ENCODE results near the gene EVA1C.

EVA1C gene

DNA sequence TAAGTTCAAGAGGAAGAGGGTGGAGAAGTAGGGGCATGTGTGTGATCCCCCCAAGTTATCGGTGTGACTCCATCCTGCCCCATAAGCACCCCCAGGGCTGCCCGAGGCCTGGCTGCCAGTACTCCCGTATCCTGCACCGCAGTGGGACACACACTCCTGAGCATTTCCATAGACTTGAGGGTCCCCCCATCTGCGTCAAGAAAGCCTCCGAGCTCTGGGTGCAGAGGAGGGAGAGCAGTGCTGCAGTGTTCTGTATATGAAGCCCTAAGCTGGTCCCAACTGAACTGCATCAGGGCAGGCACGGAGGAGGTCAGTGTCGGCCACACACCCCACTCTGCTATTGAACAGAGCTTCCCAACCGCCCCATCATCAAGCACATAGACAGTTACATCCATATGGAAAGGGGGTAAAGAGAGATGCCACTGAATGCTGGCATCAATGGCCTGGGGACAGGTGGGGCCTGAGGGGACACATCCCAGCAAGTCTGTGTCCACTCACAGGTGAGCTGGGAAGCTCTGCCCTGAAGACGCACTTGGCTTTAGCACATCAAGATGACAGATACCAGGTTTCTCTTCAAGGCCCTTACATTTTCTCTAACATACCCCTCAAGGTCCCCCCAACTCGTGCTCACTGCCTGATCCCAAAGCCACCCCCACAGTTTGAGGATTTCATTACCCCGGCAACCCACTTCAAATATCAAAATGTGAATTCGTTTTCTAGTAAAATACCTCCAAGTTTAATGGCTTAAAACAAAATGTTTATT lies 64.3 kb downstream of the EVA1C start:
- Histone ChIP-seq H3K14ac (ENCODE audit: low read length) (peak overlapping the region; percentile 2), H3K9ac (ENCODE audit: low read depth, low read length, poor library complexity) (no peak overlapping the region), H2AK5ac (ENCODE audit: low read depth, low read length) (no peak overlapping the region), H3K23ac (ENCODE audit: low read depth, low read length, poor library complexity) (no peak overlapping the region), H2BK5ac (ENCODE audit: low read length) (no peak overlapping the region), H2BK120ac (ENCODE audit: low read depth, low read length) (no peak overlapping the region), H3K4me3 (ENCODE audit: low read length in 2 of 2) (no peak overlapping the region), H2BK12ac (ENCODE audit: low read length) (no peak overlapping the region), H3K36me3 (replicated peaks in 1 of 2; ENCODE audit: control insufficient read depth in 2 of 2, insufficient read depth in 2 of 2, low read length in 2 of 2) (no peaks in the 10 kb centered on the region), H4K8ac (ENCODE audit: low read depth, low read length) (no peak overlapping the region), H3K4me1 (ENCODE audit: control insufficient read depth in 2 of 2, insufficient read depth in 1 of 2, low read depth in 1 of 2, low read length in 2 of 2) (peaks cover 2 to 8% of the 10 kb centered on the region in 2 donors), H3K4ac (ENCODE audit: low read length) (no peak overlapping the region), H3K27ac (replicated peaks; ENCODE audit: low read length) (no peak overlapping the region), H2BK15ac (ENCODE audit: low read length) (no peak overlapping the region), H4K91ac (ENCODE audit: low read depth, low read length, poor library complexity) (no peak overlapping the region), H3K9me3 (replicated peaks in 1 of 2; ENCODE audit: control insufficient read depth in 2 of 2, insufficient read depth in 1 of 2, low read depth in 1 of 2, low read length in 2 of 2) (no peaks in the 10 kb centered on the region), H3K27me3 (ENCODE audit: control insufficient read depth in 3 of 3, insufficient read depth in 3 of 3, low read depth in 1 of 3, low read length in 3 of 3) (no peaks in the 10 kb centered on the region), H3K18ac (ENCODE audit: low read length) (no peak overlapping the region), H3K4me2 (ENCODE audit: insufficient read depth, low read length, poor library complexity, severe bottlenecking) (no peak overlapping the region), H3K79me1 (ENCODE audit: low read depth, low read length) (no peaks in the 10 kb centered on the region), H2AFZ (ENCODE audit: low read length) (no peak overlapping the region)
- no peak for DNase-seq (ENCODE audit: low spot score)
- WGBS, 2 donors (ENCODE audit: extremely low coverage in 2 of 2, insufficient read length in 2 of 2, insufficient replicate concordance in 1 of 2): no CpG with 5 or more reads among the region's 13 CpGs

DNA sequence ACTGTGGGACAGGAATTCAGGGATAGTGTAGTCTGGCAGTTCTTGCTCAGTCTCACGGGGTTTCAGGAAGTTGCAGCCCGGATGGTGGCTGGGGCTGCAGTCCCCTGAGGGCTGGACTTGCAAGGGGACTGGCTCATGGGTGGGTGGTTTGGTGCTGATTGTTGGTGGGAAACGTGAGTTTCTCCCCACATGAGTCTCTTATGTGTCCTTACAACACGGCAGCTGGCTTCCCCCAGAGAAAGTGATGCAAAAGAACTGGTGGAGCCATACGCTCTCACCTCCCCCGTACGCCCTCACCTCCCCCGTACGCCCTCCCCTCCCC lies 64.9 kb downstream of the EVA1C start:
- Histone ChIP-seq H3K27ac (replicated peaks; ENCODE audit: low read length) (no peak overlapping the region), H3K36me3 (replicated peaks in 1 of 2; ENCODE audit: control insufficient read depth in 2 of 2, insufficient read depth in 2 of 2, low read length in 2 of 2) (no peaks in the 10 kb centered on the region), H3K27me3 (ENCODE audit: control insufficient read depth in 3 of 3, insufficient read depth in 3 of 3, low read depth in 1 of 3, low read length in 3 of 3) (no peaks in the 10 kb centered on the region), H2AK5ac (ENCODE audit: low read depth, low read length) (no peak overlapping the region), H3K4me3 (ENCODE audit: low read length in 2 of 2) (no peak overlapping the region), H3K4me1 (ENCODE audit: control insufficient read depth in 2 of 2, insufficient read depth in 1 of 2, low read depth in 1 of 2, low read length in 2 of 2) (peaks cover 2 to 8% of the 10 kb centered on the region in 2 donors), H4K91ac (ENCODE audit: low read depth, low read length, poor library complexity) (no peak overlapping the region), H2BK15ac (ENCODE audit: low read length) (no peak overlapping the region), H3K4ac (ENCODE audit: low read length) (no peak overlapping the region), H3K9me3 (replicated peaks in 1 of 2; ENCODE audit: control insufficient read depth in 2 of 2, insufficient read depth in 1 of 2, low read depth in 1 of 2, low read length in 2 of 2) (no peaks in the 10 kb centered on the region), H2BK5ac (ENCODE audit: low read length) (no peak overlapping the region), H2BK12ac (ENCODE audit: low read length) (no peak overlapping the region), H2BK120ac (ENCODE audit: low read depth, low read length) (no peak overlapping the region), H3K14ac (ENCODE audit: low read length) (no peak overlapping the region), H3K9ac (ENCODE audit: low read depth, low read length, poor library complexity) (no peak overlapping the region), H3K79me1 (ENCODE audit: low read depth, low read length) (no peaks in the 10 kb centered on the region), H2AFZ (ENCODE audit: low read length) (no peak overlapping the region), H3K23ac (ENCODE audit: low read depth, low read length, poor library complexity) (no peak overlapping the region), H3K4me2 (ENCODE audit: insufficient read depth, low read length, poor library complexity, severe bottlenecking) (no peak overlapping the region), H4K8ac (ENCODE audit: low read depth, low read length) (no peak overlapping the region), H3K18ac (ENCODE audit: low read length) (peak overlapping the region; percentile 44)
- no CpG with 5 or more reads among the region's 9 CpGs for WGBS, 2 donors (ENCODE audit: extremely low coverage in 2 of 2, insufficient read length in 2 of 2, insufficient replicate concordance in 1 of 2)
- DNase-seq (ENCODE audit: low spot score): no peak

DNA sequence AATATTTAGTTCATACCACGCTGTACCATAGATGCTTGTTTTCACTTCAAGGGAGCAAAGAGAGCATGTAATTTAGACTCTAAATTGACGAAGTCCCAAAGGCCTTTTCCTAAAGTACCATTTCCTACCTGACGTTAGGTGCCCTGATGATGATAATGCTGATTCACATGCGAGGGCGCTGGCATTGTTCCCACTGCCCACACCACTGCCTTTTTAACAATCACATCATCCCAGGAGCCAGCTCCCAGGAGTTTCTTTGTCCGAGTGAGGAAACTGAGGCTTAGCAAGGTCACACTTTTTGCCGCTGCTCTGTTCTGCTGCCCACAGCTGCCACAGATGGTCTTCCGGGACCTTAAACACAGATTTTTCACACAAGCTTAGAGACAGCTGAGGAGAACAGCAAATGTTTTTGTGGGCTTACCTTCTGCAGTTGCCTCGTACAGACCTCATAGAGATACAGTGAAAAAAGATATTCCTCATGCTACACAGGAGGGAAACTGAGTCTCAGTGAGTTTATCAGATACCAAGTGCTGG lies 69.4 kb downstream of the EVA1C start:
- WGBS, 2 donors (ENCODE audit: extremely low coverage in 2 of 2, insufficient read length in 2 of 2, insufficient replicate concordance in 1 of 2): no CpG with 5 or more reads among the region's 9 CpGs

DNA sequence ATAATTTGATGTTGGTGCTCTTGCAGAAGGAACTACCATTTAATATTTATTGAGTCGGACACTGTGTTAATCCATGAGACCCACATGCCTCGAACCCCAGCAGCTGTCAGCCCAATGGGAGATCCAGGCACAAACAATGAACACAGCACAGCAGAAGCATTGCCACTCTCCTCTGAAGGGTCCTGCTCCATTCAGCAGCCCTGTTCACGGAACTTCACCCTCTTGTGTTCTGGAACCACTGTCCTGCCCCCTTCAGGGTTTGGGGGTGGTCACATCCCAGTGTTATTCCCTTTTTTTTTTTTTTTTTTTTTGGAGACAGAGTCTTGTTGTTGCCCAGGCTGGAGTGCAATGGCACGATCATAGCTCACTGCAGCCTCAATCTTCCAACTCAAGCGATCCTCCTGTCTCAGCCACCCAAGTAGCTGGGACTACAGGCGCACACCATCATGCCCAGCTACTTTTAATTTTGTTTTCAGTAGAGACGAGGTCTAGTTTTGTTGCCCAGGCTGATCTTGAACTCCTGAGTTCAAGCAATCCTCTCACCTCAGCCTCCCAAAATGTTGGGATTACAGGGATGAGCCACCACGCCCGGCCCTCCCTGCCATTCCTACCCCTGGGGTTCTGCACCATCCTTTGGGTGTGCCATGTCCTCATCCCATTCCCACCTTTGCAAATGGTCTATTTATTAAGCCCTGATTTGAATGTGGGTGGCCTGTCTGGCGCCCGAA lies 70.2 kb downstream of the EVA1C start:
- Histone ChIP-seq H3K27me3 (ENCODE audit: control insufficient read depth in 3 of 3, insufficient read depth in 3 of 3, low read depth in 1 of 3, low read length in 3 of 3) (peaks cover 0 to 3% (median 0%) of the 10 kb centered on the region in 3 experiments), H3K79me1 (ENCODE audit: low read depth, low read length) (no peaks in the 10 kb centered on the region), H3K4ac (ENCODE audit: low read length) (no peak overlapping the region), H2BK120ac (ENCODE audit: low read depth, low read length) (no peak overlapping the region), H3K4me3 (ENCODE audit: low read length in 2 of 2) (no peak overlapping the region), H2BK15ac (ENCODE audit: low read length) (no peak overlapping the region), H4K91ac (ENCODE audit: low read depth, low read length, poor library complexity) (no peak overlapping the region), H2AK5ac (ENCODE audit: low read depth, low read length) (no peak overlapping the region), H3K4me1 (ENCODE audit: control insufficient read depth in 2 of 2, insufficient read depth in 1 of 2, low read depth in 1 of 2, low read length in 2 of 2) (no peaks in the 10 kb centered on the region), H3K23ac (ENCODE audit: low read depth, low read length, poor library complexity) (no peak overlapping the region), H2BK5ac (ENCODE audit: low read length) (no peak overlapping the region), H3K36me3 (replicated peaks in 1 of 2; ENCODE audit: control insufficient read depth in 2 of 2, insufficient read depth in 2 of 2, low read length in 2 of 2) (no peaks in the 10 kb centered on the region), H3K14ac (ENCODE audit: low read length) (no peak overlapping the region), H2AFZ (ENCODE audit: low read length) (no peak overlapping the region), H3K27ac (replicated peaks; ENCODE audit: low read length) (no peak overlapping the region), H3K9me3 (replicated peaks in 1 of 2; ENCODE audit: control insufficient read depth in 2 of 2, insufficient read depth in 1 of 2, low read depth in 1 of 2, low read length in 2 of 2) (no peaks in the 10 kb centered on the region), H4K8ac (ENCODE audit: low read depth, low read length) (no peak overlapping the region), H3K9ac (ENCODE audit: low read depth, low read length, poor library complexity) (no peak overlapping the region), H3K18ac (ENCODE audit: low read length) (no peak overlapping the region), H2BK12ac (ENCODE audit: low read length) (no peak overlapping the region), H3K4me2 (ENCODE audit: insufficient read depth, low read length, poor library complexity, severe bottlenecking) (no peak overlapping the region)
- no CpG with 5 or more reads among the region's 11 CpGs for WGBS, 2 donors (ENCODE audit: extremely low coverage in 2 of 2, insufficient read length in 2 of 2, insufficient replicate concordance in 1 of 2)
- DNase-seq (ENCODE audit: low spot score): no peak

More for the DNA sequence above, 69.4 kb downstream of the EVA1C start:
- no peak overlapping the region for H2BK15ac ChIP-seq (ENCODE audit: low read length)
- H3K36me3 ChIP-seq (replicated peaks in 1 of 2; ENCODE audit: control insufficient read depth in 2 of 2, insufficient read depth in 2 of 2, low read length in 2 of 2): no peaks in the 10 kb centered on the region
- no peak overlapping the region for H2BK120ac ChIP-seq (ENCODE audit: low read depth, low read length)
- H3K79me1 ChIP-seq (ENCODE audit: low read depth, low read length): no peaks in the 10 kb centered on the region
- no peaks in the 10 kb centered on the region for H3K9me3 ChIP-seq (replicated peaks in 1 of 2; ENCODE audit: control insufficient read depth in 2 of 2, insufficient read depth in 1 of 2, low read depth in 1 of 2, low read length in 2 of 2)
- H3K4me2 ChIP-seq (ENCODE audit: insufficient read depth, low read length, poor library complexity, severe bottlenecking): no peak overlapping the region
- H2AFZ ChIP-seq (ENCODE audit: low read length): no peak overlapping the region
- no peak overlapping the region for H3K4me3 ChIP-seq (ENCODE audit: low read length in 2 of 2)
- H2BK5ac ChIP-seq (ENCODE audit: low read length): no peak overlapping the region
- H3K4ac ChIP-seq (ENCODE audit: low read length): no peak overlapping the region
- no peak overlapping the region for H2BK12ac ChIP-seq (ENCODE audit: low read length)
- no peaks in the 10 kb centered on the region for H3K4me1 ChIP-seq (ENCODE audit: control insufficient read depth in 2 of 2, insufficient read depth in 1 of 2, low read depth in 1 of 2, low read length in 2 of 2)
- no peak for DNase-seq (ENCODE audit: low spot score)
- no peak overlapping the region for H3K9ac ChIP-seq (ENCODE audit: low read depth, low read length, poor library complexity)
- H3K27me3 ChIP-seq (ENCODE audit: control insufficient read depth in 3 of 3, insufficient read depth in 3 of 3, low read depth in 1 of 3, low read length in 3 of 3): peaks cover 0 to 3% (median 0%) of the 10 kb centered on the region in 3 experiments
- no peak overlapping the region for H3K14ac ChIP-seq (ENCODE audit: low read length)
- H3K23ac ChIP-seq (ENCODE audit: low read depth, low read length, poor library complexity): no peak overlapping the region
- H3K18ac ChIP-seq (ENCODE audit: low read length): no peak overlapping the region
- no peak overlapping the region for H3K27ac ChIP-seq (replicated peaks; ENCODE audit: low read length)
- H4K8ac ChIP-seq (ENCODE audit: low read depth, low read length): no peak overlapping the region
- no peak overlapping the region for H2AK5ac ChIP-seq (ENCODE audit: low read depth, low read length)
- H4K91ac ChIP-seq (ENCODE audit: low read depth, low read length, poor library complexity): no peak overlapping the region
